Bronchial epithelial cell (primary cell): ENCODE results near the gene TRIM24. TPM values are rescaled to one million over a fixed set of nuclear protein-coding genes. Genes with fewer than 3 reads are reported as not detected.

ENCODE experiments used
- DNase-seq: peaks from one replicate; pipeline ENCODE4 v3.0.0-alpha.2; 2010; ENCODE audit warnings: low read depth
- FAIRE-seq: peaks from 2 replicates; lab custom pipeline; 2011; peaks lifted over from hg19 to GRCh38; lab: Jason Lieb, UNC
- H3K27me3 ChIP-seq: 2 replicates; pipeline ENCODE4 v1.5.1; 2011; ENCODE audit warnings: low read length; ENCODE audit not compliant: control insufficient read depth, insufficient read depth
- H3K36me3 ChIP-seq: 2 replicates; pipeline ENCODE4 v1.5.1; 2011; ENCODE audit warnings: low read length; ENCODE audit not compliant: control insufficient read depth, insufficient read depth
- H3K4me3 ChIP-seq: 2 replicates; pipeline ENCODE4 v1.5.1; 2011; ENCODE audit warnings: mild to moderate bottlenecking, low read depth, low read length, control low read depth
- total RNA-seq: library from RNA; depleted of rRNA; stranded (reverse); fragments of >200 nt; gene quantifications from 2 replicates; pipeline ENCODE4 v1.2.1, GENCODE V29; 2014
- TF ChIP-seq, protein P1 (sequence below): IDR thresholded peaks from 2 replicates; pipeline ENCODE4 v1.5.1; 2011; ENCODE audit warnings: mild to moderate bottlenecking, moderate library complexity, low read length, control low read depth, inconsistent platforms; ENCODE audit not compliant: insufficient read depth, severe bottlenecking

Gene TRIM24
- total RNA-seq, 1 donor from 2014 or later, result 2.1 TPM

- Histone ChIP-seq H3K36me3 (peaks cover 1% of the 10 kb centered on the region), H3K4me3 (no peak overlapping the region), H3K27me3 (no peaks in the 10 kb centered on the region)
- DNase-seq (no peak), FAIRE-seq (no peak)
- TF ChIP-seq, protein P1, sequence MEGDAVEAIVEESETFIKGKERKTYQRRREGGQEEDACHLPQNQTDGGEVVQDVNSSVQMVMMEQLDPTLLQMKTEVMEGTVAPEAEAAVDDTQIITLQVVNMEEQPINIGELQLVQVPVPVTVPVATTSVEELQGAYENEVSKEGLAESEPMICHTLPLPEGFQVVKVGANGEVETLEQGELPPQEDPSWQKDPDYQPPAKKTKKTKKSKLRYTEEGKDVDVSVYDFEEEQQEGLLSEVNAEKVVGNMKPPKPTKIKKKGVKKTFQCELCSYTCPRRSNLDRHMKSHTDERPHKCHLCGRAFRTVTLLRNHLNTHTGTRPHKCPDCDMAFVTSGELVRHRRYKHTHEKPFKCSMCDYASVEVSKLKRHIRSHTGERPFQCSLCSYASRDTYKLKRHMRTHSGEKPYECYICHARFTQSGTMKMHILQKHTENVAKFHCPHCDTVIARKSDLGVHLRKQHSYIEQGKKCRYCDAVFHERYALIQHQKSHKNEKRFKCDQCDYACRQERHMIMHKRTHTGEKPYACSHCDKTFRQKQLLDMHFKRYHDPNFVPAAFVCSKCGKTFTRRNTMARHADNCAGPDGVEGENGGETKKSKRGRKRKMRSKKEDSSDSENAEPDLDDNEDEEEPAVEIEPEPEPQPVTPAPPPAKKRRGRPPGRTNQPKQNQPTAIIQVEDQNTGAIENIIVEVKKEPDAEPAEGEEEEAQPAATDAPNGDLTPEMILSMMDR, result no peak
These were observed 124.6 kb downstream of the TRIM24 start for GRCh38 chr7:138584696-138585095.

DNA sequence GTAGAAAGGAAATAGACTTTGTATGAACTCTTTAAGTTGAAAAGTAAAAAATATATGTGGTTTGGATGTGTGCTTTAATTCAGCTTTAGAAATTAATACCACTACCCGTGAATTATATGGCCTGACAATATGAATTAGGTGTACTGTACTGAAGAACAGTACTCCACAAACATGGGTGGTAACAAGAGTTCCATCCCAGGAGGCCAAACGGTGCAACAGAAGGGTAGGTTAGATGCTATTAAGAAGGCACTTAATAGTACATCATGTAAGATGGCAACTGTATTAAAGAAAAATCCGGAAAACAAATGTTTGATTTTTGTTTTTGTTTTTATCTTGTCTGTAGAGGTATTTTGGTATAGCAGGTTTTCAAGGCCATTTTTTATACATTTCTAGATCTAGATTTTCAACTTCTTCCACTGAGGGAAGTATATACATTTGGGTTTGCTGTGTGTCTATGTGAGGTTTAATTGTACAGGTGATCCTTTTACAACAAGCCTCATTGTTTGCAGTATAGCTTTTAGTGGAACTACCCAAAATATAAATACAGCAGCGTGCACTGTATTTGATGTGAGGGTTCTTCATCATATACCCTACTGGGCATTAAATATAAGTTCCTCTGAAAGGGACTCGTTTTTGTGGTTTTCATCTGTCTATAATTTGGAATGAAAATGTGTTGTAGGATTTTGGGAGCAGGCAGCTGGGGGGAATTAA lies 125.4 kb downstream of the TRIM24 start:
- H3K36me3 ChIP-seq, result no peaks in the 10 kb centered on the region
- H3K27me3 ChIP-seq, result no peaks in the 10 kb centered on the region
- no peak for DNase-seq
- no peak for FAIRE-seq
- no peak overlapping the region for H3K4me3 ChIP-seq
- TF ChIP-seq, protein P1, result no peak

DNA sequence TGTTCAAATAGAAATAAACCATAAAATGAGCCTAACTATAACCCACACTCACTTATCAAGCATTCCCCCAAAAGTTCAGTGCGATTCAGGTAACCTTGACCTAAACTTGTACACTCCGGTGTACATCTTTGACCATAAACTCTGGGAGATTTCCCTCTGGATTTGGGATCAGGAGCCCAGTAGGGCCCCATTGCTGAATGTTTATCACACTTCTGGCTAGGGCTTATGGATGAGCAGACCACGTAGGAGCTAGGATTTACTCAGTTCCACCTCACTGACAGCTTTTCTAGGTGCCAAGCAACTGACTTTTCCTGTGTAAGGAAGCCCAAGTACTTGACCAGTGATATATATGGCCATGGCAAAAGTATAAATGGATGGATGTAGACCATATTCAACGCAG lies 127.4 kb downstream of the TRIM24 start:
- DNase-seq (no peak), FAIRE-seq (no peak)
- H3K4me3 ChIP-seq, result no peak overlapping the region
- H3K27me3 ChIP-seq, result no peaks in the 10 kb centered on the region
- TF ChIP-seq, protein P1, result no peak
- no peaks in the 10 kb centered on the region for H3K36me3 ChIP-seq

DNA sequence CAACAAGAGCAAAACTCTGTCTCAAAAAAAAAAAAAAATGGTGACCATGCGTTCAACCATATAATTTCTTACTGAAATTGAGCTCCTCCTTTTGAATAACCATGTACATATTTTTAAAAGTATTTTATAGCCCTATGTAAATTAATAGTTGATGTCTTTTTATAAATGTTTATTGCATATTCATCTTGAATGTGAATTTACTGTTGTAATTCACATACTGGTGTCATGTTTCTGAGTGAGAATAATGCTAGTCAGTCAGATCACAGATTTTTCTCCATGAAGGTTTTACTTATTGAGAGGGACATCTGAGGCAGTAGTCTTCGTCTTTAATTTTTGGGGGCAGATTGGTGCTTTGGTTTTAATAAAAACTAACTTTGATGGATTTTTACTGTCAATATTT lies 128.9 kb downstream of the TRIM24 start:
- no peaks in the 10 kb centered on the region for H3K27me3 ChIP-seq
- no peak overlapping the region for H3K4me3 ChIP-seq
- FAIRE-seq, result no peak
- DNase-seq, result no peak
- TF ChIP-seq, protein P1, result no peak
- no peaks in the 10 kb centered on the region for H3K36me3 ChIP-seq

DNA sequence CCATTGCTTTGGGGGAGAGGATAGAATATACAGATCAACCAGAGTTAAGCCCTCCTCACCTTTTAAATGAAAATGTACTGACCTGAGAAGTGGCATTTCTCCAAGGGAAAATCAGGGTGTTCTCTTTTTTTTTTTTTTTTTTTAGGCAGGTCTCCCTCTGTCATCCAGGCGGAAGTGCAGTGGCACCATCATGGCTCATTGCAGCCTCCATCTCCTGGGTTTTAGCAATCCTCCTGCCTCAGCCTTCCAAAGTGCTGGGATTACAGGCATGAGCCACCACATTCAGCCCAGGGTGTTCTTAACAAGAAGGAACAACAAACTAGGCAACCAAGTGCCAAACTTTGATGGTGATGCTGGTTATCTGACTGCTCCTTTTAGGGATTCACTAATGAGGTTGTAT lies 130.1 kb downstream of the TRIM24 start:
- DNase-seq, result no peak

More for the DNA sequence above, 130.1 kb downstream of the TRIM24 start:
- TF ChIP-seq, protein P1, result no peak
- Histone ChIP-seq H3K4me3 (no peak overlapping the region), H3K27me3 (no peaks in the 10 kb centered on the region), H3K36me3 (no peaks in the 10 kb centered on the region)
- no peak for FAIRE-seq
